ENCODE measurements around the gene DCLK1. TPM values are rescaled to one million over a fixed set of nuclear protein-coding genes. Genes with fewer than 3 reads are reported as not detected.

DCLK1 gene
- total and polyA plus RNA-seq, 10 of the 15 experiments (the other 5 are each of a cell fraction or from before 2014, with no cell fraction given) = not detected

DNA sequence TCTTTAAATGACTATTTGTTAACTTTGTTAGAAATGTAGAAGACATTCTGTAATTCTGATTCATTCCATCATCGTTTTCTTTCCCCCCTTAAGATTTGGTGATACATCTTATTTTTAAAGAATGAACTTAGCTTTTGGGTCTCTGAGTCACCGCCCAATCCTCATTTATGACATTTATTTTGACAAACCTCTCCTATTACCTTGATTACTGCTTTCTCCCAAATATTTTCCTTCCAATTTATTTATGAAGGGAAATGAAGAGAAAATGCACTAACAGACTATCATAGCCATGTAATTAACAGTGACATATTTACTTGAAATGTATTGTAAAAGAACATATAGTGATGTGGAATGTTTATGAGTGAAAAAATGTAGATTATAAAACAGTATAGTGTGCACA lies 241.6 kb downstream of the DCLK1 start:
- ChIA-PET SMC1A (ENCODE audit: uncharacterized antibody, unreplicated experiment) (no interaction called here), POLR2A (no interaction called here), CTCF (no interaction called here), RAD21 (ENCODE audit: unreplicated experiment) (no interaction called here)
- H3K36me3 ChIP-seq (ENCODE audit: control insufficient read depth in 2 of 2, insufficient read depth in 2 of 2, low read length in 1 of 2) = no peaks in the 10 kb centered on the region
- 24% methylated on average over 2 of the region's 2 CpGs for WGBS (ENCODE audit: insufficient coverage, insufficient replicate concordance, low lambda C conversion rate, missing lambda C conversion rate)
- no peak overlapping the region for H3K9ac ChIP-seq (ENCODE audit: control insufficient read depth, insufficient read depth, low read length)
- H3K27ac ChIP-seq (ENCODE audit: control insufficient read depth, insufficient read depth) = no peak overlapping the region
- no peak overlapping the region for H3K4me3 ChIP-seq
- no TSS peak for BruUV-seq (replicated peaks)
- ATAC-seq (no peak), DNase-seq (ENCODE audit: low read depth, low spot score) (no peak), FAIRE-seq (no peak)
- in situ Hi-C loops (cut with MboI) (no loop called here), intact Hi-C loops (cut with micrococcal nuclease; ENCODE audit: unreplicated experiment) (no loop called here)
- TF ChIP-seq BCL11A (IDR thresholded peaks at IDR 0.05; ENCODE audit: low read depth, low read length) (no peak), HDAC2 (IDR thresholded peaks at IDR 0.05) (no peak)
- H3K27me3 ChIP-seq (replicated peaks in 1 of 2; ENCODE audit: control insufficient read depth in 2 of 2, insufficient read depth in 2 of 2, low read length in 1 of 2) = no peaks in the 10 kb centered on the region
- H3K9me3 ChIP-seq (replicated peaks; ENCODE audit: control insufficient read depth, insufficient read depth, low read length) = no peaks in the 10 kb centered on the region
- H4K20me1 ChIP-seq (ENCODE audit: control insufficient read depth, insufficient read depth) = no peaks in the 10 kb centered on the region
- no peaks in the 10 kb centered on the region for H3K4me1 ChIP-seq (ENCODE audit: control insufficient read depth, insufficient read depth, low read length)
- no peaks in the 10 kb centered on the region for H3K79me2 ChIP-seq (ENCODE audit: control insufficient read depth, insufficient read depth, low read length)
- H2AFZ ChIP-seq (ENCODE audit: control insufficient read depth, low read depth, low read length) = no peak overlapping the region
- H3K4me2 ChIP-seq (ENCODE audit: control insufficient read depth, insufficient read depth) = no peak overlapping the region

GRCh38 chr13:35888981-35889380 lies 242.2 kb downstream of the DCLK1 start:
- Histone ChIP-seq H3K4me3 (no peak overlapping the region), H2AFZ (ENCODE audit: control insufficient read depth, low read depth, low read length) (no peak overlapping the region), H3K79me2 (ENCODE audit: control insufficient read depth, insufficient read depth, low read length) (no peaks in the 10 kb centered on the region), H3K27ac (ENCODE audit: control insufficient read depth, insufficient read depth) (no peak overlapping the region), H3K27me3 (replicated peaks in 1 of 2; ENCODE audit: control insufficient read depth in 2 of 2, insufficient read depth in 2 of 2, low read length in 1 of 2) (no peaks in the 10 kb centered on the region), H4K20me1 (ENCODE audit: control insufficient read depth, insufficient read depth) (no peaks in the 10 kb centered on the region), H3K36me3 (ENCODE audit: control insufficient read depth in 2 of 2, insufficient read depth in 2 of 2, low read length in 1 of 2) (no peaks in the 10 kb centered on the region), H3K4me2 (ENCODE audit: control insufficient read depth, insufficient read depth) (no peak overlapping the region), H3K9ac (ENCODE audit: control insufficient read depth, insufficient read depth, low read length) (no peak overlapping the region), H3K4me1 (ENCODE audit: control insufficient read depth, insufficient read depth, low read length) (no peaks in the 10 kb centered on the region), H3K9me3 (replicated peaks; ENCODE audit: control insufficient read depth, insufficient read depth, low read length) (no peaks in the 10 kb centered on the region)
- WGBS (ENCODE audit: insufficient coverage, insufficient replicate concordance, low lambda C conversion rate, missing lambda C conversion rate) = 0% methylated on average over 2 of the region's 2 CpGs
- no peak for FAIRE-seq
- RAD21 ChIA-PET (ENCODE audit: unreplicated experiment) = no interaction called here
- ATAC-seq = no peak
- POLR2A ChIA-PET = no interaction called here
- in situ Hi-C loops (cut with MboI) = no loop called here
- CTCF ChIA-PET = no interaction called here
- intact Hi-C loops (cut with micrococcal nuclease; ENCODE audit: unreplicated experiment) = no loop called here
- SMC1A ChIA-PET (ENCODE audit: uncharacterized antibody, unreplicated experiment) = no interaction called here
- TF ChIP-seq LARP7 (IDR thresholded peaks at IDR 0.05) (no peak), NKRF (conservative IDR thresholded peaks at IDR 0.05) (no peak), EGR1 (IDR thresholded peaks at IDR 0.05; ENCODE audit: borderline replicate concordance in 1 of 2, low read depth in 2 of 2, low read length in 2 of 2) (no peak), ZNF207 (IDR thresholded peaks at IDR 0.05; ENCODE audit: borderline replicate concordance) (no peak), SUPT20H (IDR thresholded peaks at IDR 0.05; ENCODE audit: borderline replicate concordance, control insufficient read depth, low read depth, low read length) (no peak)
- no TSS peak for BruUV-seq (replicated peaks)
- no peak for DNase-seq (ENCODE audit: low read depth, low spot score)
